ENCODE measurements around the gene SLC12A8.

The SLC12A8 gene, protein sequence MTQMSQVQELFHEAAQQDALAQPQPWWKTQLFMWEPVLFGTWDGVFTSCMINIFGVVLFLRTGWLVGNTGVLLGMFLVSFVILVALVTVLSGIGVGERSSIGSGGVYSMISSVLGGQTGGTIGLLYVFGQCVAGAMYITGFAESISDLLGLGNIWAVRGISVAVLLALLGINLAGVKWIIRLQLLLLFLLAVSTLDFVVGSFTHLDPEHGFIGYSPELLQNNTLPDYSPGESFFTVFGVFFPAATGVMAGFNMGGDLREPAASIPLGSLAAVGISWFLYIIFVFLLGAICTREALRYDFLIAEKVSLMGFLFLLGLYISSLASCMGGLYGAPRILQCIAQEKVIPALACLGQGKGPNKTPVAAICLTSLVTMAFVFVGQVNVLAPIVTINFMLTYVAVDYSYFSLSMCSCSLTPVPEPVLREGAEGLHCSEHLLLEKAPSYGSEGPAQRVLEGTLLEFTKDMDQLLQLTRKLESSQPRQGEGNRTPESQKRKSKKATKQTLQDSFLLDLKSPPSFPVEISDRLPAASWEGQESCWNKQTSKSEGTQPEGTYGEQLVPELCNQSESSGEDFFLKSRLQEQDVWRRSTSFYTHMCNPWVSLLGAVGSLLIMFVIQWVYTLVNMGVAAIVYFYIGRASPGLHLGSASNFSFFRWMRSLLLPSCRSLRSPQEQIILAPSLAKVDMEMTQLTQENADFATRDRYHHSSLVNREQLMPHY

DNA sequence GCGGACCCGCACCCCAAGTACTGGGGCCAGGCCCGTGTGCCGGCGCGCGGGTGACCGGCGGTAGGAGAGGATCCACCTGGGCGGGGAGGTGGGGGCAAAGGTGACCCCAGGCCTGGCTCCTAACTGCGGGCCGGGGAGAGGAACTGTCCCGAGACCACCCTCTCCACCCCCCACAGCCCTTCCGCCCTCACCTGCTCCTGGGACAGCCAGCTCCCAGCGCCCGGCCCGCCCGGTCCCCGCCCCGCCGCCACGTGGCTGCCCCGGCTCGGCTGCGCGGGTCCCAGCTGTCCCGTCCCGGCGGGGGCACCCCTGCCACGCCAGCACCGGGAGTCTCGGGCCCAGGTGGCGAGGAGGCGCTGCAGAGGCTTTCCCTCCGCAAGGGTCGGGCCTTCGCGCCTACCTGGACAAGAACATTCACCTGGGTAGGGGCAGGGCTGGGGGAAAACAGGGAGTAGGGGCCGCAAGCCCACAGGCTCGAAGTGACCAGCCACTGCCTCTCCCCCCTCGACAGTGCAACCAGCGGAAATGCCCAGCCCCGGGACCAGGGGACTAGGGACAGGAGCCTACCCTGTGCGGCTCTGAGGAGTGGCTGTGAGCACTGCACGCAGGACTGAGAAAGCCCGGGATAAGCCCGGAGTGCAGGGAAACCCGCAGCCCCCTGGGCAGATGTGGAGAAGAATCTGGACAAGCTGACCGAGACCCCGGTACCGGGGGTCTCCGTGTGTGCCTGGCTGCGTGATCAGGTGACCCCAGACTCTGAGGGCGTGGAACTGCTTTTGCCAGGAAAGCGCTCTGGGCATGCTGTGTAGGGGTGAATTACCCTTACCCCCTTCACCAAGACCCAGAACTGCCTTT lies at the start of gene SLC12A8:
TSS of gene SLC12A8 (minus strand) at position 240 of the 855 bp plus-strand sequence. CDS start 1,399 bp downstream, outside the sequence.
- no peak for DNase-seq

DNA sequence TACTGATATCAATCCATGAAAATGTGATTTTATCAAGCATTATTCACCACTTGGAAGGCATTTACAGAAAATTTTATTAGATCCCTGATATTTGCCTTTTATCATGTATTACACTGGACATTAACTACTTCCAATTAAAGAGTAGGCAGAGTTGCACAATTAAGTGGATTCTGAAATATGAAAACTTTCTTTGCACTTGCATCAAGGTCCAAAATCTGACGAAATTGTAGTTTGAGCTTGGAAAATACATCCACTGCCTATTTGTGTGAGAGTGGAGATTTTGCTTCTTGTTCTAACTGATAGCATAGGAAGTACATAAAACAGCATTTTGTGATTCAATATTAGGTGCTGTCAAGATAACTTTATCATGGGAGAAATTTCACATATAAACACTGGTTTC lies 49.6 kb upstream of the SLC12A8 start:
- no peak for DNase-seq

DNA sequence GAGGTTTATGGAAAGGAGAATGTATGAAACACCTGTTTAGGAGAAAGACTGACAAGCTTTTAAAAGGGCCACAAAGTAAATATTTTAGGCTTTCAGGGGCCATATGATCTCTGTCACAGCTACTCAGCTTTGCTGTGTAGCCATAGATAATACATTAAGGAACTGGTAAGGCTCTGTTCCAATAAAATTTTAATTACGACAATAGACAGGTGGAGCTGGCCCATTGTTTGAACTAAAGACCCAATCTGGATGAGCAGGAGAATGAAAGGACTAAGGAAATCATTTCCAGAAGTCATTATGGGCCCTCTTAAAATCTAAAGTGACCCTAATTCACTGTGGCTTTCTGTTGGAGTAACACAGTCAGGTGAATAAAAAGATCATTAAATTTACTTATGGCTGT lies 48.5 kb upstream of the SLC12A8 start:
- DNase-seq, result no peak

DNA sequence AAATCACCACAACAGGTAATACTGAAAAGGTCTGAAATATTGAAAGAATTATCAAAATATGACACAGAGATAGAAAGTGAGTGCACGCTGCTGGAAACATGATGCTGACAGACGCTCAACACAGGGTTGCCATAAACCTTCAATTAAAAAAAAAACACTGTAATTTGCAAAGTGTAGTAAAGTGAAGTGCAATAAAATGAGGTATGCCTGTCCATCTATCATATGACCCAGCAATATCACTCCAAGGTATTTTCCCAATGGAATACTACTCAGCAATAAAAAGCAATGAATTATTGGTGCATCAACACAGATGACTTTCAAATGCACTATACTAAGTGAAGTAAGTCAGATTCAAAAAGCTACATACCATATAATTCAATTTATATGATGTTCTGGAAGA lies 47.6 kb upstream of the SLC12A8 start:
- DNase-seq, result no peak

DNA sequence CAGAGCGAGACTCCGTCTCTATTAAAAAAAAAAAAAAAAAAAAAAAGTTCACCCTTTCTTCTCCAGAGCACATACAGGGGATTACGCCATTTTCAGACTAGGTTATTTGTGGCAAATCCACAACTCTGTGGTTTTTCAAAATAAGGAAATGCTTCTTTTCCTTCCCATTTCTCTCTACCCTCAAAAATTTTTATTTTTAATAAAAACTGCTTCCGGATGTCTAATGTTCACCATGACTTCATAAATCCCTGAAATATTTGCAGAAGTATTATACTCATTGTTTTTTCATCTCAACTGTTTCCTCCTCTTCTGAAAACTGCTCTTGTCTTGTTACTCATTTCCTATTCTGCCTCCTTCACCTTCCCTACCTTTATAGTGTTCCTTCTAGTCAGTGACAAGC lies 45.0 kb upstream of the SLC12A8 start:
- DNase-seq, result no peak

DNA sequence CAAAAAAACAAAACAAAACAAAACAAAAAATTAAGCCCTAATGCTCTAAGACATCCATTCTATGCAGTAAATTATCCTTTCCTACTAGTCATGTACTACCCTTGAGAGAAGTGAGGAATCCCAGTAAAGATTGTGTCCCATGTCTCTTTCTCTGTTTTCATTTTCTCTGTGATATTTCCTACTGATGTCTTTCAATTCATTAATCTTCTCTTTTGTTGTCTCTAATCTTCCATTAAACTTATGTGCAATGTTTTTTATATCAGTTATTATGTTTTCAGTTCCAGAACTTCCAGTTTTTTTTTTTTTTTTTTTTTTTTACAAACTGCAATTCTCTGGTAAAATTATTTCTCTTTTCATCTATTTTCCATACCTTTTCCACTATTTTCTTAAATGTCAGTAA lies 44.1 kb upstream of the SLC12A8 start:
- no peak for DNase-seq

DNA sequence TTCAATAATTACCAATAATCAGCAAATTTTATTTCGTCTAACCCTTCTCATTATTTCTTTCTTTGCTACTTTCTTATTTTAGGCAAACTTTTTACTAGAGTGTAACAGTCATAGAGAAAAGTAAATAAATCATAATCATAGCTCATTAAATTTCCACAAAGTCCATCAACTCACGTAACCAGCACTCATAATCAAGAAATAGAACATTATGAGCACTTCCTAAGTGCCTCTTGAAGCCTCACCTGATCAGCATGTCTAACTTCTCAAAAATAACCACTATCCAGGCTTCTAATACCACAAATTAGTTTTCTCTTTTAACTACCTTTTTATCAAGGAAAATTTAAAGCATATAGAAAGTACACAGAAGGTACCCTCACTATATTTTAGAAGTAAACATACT lies 38.4 kb upstream of the SLC12A8 start:
- no peak for DNase-seq

DNA sequence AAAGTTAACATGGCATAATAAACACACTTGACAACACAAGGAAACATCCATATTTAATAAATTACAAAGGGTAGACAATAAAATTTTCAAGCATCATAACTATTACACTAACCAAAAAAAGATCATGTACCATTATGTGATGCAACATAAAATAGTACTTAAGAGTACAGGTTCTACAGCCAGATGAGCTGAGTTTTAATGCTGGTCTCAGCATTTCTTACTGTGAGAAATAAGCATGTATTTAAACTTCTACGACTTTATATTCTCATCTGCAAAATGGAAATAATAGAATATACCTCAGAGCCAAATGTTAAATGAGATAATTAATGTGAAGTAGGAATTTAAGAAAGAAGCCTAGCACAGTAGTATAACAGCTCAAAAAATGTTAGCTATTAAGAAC lies 33.7 kb upstream of the SLC12A8 start:
- DNase-seq, result no peak

DNA sequence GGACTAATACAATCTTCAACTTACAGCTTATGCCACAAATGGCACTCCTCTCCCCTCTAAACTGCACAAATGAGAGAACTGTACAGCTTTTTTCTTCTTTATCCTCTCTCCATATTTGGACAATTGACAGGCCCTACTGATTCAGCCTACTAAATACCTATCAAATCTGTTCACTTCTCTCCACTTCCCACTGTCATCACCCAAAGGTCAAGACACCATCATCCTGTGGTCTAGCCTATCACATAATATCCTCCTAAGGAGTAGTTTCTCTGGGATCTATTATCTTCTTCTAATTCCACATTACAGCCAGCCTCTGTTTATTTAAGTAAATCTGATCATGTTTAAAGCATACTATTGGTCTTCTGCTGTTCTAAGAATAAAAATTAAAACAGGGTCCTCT lies 33.0 kb upstream of the SLC12A8 start:
- no peak for DNase-seq

DNA sequence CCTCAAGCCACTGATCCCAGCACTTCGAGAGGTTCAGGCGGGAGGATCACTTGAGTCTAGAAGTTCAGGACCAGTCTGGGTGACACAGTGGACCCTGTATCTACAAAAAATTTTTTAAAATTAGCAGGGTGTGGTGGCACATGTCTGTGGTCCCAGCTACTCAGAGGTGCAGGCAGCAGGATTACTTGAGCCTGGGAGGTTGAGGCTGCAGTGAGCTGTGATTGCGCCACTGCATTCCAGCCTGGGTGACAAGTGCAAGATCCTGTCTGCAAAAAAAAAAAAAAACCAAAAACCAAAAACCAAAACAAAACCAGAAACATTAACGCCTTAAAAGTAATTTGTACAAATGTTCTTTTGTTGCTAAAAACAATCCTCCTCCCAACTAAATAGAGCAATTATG lies 27.9 kb upstream of the SLC12A8 start:
- no peak for DNase-seq

DNA sequence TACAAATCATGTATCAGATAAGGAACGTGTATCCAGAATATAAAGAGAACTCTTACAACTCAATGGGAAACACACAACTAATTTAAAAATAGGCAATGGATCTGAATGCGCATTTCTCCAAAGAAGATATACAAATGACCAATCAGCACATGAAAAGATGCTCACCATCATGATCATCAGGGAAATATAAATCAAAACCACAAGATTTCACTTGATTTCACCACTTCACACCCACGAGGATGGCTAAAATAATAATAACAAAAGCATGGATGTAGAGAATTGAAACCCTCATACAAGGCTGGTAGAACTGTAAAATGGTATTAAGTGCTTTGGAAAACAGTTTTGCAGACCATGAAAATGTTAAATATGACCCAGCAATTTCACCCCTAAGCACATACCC lies 26.7 kb upstream of the SLC12A8 start:
- no peak for DNase-seq

DNA sequence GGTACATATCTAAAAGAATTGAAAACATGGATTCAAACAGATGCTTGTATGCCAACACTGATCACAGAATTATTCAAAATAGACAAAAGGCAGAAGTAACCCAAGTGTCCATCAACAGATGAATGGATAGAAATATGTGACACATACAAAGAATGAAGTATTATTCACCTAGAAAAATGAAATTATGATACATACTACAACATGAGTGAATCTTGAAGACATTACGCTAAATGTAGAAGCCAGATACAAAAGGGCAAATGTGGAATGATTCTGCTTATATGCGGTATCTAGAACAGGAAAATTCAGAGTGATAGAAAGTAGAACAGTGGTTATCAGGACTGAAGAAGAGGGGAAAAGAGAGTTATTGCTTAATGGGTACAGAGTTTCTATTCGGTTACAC lies 26.2 kb upstream of the SLC12A8 start:
- no peak for DNase-seq

DNA sequence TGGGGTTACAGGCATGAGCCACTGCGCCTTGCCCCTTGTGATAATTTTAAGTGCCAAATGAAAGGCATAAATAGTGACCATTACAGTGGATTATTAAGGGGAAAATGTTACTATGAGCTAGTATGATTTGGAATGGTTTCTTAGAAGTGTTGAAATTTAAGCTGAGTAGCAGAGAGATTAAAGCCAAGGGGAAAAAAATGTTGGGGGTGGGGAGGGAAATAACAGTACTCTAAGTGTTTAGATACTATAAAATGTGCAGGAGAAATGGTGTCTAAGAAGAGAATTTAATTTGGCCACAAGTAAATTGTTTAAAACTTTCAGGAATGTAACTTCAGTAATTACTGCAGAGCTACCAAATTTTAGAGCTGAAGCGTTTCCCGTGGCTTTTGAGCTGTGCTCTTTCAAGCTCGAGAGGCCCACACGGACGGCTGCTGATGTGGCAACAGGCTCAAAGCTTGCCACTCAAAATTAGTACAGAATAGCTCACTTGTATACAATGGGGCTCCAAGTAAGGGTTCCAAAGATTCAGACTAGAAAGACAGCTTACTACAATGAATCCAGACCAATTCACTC lies 23.9 kb upstream of the SLC12A8 start:
- no peak for DNase-seq

DNA sequence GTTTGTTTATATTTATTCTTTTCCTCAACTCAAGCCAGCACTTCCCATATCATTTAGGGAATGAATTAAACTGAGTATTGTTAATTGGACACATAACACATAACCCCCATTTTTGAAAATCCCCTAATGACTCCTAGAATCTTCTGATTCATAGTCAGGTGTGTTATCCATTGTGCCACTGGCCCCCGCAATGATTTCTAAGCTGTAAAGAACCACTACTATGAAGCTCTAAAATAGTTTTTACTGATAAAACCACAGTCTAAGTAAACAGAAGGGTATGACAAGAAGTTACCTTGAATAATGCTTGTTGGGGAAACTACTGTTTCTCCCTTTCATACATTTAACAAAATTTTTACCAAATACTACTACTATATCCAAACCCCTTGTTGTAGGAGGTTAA lies 22.3 kb upstream of the SLC12A8 start:
- no peak for DNase-seq

DNA sequence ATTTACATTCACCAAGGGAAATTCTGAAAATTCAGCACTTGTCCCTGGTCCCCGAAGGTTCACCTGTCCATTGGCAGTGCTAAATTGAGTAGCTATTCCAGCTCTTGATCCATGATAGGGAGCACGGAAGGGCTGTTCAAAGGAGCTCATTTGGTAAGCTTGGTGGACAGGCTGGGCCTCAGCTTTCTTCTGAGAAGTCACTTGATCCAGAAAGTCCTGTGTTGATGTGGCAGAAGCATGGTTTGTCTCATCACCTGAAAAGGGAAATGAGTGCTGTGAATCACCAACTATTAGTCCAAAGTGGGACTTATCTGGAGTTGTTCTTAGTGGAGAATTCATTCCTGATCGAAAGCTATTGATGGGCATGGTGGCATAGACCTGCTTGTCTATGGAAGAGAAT lies 19.9 kb upstream of the SLC12A8 start:
- no peak for DNase-seq

DNA sequence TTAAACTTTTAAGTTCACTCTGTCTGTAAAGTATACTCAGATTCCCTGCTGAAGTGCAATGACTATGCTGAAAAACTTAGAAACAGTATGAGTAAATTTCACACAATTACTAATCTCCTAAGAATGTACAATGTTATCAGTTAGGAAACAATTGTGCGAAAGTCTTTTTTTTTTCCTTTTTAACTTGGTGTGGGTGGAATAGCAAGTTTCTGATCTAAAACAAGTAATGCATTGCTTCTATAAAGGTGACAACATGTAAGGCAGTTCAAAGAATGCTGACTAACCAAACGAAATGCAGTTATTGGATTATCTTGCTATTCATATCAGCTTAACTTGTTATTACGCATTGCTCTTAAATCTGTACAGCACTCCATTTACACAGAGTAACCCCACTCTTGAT lies 19.3 kb upstream of the SLC12A8 start:
- no peak for DNase-seq

DNA sequence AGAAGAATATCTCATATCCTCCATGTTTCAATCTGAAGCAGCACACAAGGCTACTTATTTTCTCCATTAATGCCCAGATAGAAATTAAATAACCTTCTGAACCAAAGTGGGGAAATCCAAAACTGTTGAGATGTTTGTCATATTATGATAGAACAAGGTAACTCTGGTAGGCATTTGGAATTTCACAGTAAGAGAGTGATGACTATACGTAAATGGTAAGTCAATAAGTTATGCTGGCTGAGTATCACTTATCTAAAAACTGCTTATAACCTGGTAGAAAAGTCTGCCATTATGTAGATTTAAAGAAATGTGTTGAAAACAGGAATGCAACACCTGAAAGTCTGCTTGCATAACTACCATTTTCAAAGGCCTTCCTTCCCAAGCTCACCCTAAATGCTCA lies 17.2 kb upstream of the SLC12A8 start:
- DNase-seq, result no peak

DNA sequence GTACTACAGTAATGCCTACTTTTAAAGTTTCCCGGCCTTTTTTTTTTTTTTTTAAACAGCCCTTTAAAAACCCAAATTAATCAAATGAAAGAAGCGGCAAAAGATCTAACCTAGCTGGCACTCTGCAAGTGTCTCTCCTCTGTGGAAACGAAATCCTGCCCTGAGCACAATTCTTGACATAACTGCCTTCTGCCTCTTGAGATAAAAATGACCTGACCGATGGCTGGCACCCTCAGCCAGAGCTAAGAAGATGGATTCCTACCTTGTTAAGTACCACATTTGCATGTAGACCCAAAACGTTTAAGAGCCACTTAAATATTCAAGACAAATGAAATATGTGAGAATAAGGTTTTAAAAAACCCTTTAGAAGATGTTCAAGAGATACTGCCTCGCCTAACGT lies 16.6 kb upstream of the SLC12A8 start:
- DNase-seq, result no peak

DNA sequence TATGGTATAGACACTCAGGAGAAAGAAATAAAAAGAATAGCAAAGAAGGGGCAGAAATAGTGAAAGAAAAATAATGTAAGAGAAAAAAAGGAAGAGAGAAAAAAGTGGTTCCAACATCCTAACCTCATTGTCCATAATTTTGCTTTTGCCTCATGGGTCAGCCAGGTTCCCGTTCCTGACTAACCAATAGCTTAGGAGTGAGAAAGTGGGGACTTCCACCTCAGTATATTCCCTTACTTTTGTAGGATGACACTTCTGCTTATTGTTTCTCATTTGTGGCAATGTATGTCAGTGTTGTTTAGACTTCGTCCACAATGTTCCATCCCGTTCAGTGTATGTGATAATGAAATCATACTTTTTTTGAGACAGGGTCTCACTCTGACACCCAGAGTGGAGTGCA lies 9.3 kb upstream of the SLC12A8 start:
- no peak for DNase-seq

DNA sequence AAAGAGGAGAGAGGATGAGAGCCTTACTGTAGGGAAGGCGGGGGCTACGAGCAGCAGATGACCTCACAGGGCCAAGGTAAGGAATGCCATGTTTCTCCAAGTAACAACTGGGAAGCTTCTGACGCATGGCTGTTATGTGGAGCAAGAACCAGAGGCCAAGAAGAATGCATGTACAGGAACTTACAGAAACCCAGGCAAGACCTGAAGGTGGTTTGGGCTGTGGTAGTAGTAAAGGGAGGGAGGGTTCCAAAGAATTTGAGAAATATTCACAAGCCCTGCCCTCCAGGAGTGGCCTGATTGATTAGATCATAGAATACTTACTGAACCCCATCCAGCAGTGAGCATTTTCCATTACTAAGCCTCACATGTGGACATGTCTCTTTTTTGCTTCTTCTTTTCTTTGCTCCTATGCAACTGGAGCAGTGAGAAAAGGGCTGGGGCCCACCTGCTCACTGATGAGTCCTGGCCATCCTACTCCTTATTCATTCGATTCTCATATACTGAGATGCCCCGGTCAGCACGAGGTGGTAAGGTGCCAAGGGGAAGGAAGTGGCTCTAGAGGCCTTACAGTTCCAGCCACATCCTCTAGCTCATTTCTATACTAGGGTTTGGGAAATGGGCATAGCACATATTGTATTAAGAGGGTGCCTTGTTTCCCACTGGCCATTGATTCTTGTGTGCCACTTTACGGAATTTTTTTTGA lies 8.3 kb upstream of the SLC12A8 start:
- DNase-seq, result no peak

DNA sequence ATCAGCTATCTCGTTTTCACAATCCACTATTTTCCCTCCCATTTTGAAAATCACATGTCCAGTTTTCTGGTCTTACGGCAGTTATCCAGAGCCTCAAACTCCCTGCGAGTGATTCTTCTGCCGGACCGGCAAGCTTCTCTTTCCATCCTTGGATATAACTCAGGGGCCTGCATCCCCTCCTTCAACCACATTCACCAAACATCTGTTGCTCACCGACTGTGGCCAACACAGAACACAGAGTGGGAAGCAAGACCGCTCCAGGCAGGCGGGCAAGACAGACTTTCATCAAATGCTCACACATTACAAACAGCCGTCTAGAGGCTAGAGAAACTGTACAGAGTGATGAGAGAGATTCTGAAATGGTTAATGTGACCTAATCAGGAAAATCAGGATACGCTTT lies 7.6 kb upstream of the SLC12A8 start:
- DNase-seq, result no peak

DNA sequence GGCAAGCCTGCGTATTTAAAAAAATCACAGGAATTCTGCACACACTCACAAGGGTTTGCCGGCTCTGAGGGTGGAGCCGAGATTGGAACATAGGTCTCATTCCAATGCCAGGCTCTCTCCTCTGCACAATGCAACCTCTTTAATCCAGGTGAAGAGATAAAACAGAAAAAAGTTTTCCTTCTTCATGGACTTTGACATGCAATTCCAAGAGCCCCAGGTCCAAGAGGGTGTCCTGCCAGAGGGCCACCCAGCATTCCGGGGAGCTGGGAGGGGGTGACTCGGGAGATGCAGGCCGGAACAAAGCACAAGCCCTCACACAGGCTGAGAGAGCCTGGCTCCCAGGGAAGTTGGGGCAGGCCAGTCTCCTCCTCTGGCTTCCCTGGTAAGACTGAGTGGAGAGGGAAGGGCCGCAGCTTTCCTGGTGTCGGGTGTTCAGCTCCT lies 6.7 kb upstream of the SLC12A8 start:
- DNase-seq, result no peak

DNA sequence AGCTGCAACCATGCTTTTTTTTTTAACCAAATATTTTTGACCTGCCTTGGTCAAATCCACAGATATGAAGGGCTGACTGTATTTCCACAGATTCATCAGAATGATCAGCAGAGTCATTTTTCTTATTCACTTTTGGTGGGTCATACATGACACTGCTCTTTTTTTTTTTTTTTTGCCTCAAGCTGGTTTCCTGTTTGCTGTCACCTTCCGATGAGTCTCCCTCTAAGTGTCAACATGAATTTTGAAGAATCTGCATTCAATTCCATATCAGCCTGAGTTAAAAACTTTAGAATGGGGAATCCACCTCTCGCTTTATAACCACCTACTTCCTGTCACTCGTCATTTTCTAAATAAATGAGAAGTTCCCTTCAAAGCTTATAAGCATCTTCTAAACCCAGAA lies 2.2 kb upstream of the SLC12A8 start:
- no peak for DNase-seq
